OCI-LY1 (cell line): ENCODE measurements around the gene ERLIN1.

ENCODE experiments used
- H2AFZ ChIP-seq: fragments of 200-600 bp; sonication (generic), shearing (Covaris generic); 2 replicates; pipeline ENCODE4 v1.6.0; 2014; ENCODE audit warnings: antibody characterized with exemption, mild to moderate bottlenecking, low read length
- H3F3A ChIP-seq: fragments of 200-600 bp; sonication (generic), shearing (Covaris generic); 2 replicates; pipeline ENCODE4 v1.6.0; 2014; ENCODE audit warnings: mild to moderate bottlenecking, antibody characterized with exemption, low read length, moderate library complexity; ENCODE audit not compliant: insufficient read depth
- H3K27ac ChIP-seq: fragments of 200-600 bp; sonication (generic); 2 replicates; pipeline ENCODE4 v1.5.1; 2014; ENCODE audit warnings: low read length, mixed run types, mild to moderate bottlenecking, low read depth; ENCODE audit not compliant: poor library complexity, severe bottlenecking
- H3K27me3 ChIP-seq: fragments of 200-600 bp; sonication (generic); 2 replicates; pipeline ENCODE4 v1.6.0; 2014; ENCODE audit warnings: antibody characterized with exemption, mild to moderate bottlenecking, low read length, moderate library complexity; ENCODE audit not compliant: insufficient read depth
- H3K36me3 ChIP-seq: fragments of 200-600 bp; sonication (generic); 2 replicates; pipeline ENCODE4 v1.6.1; 2014; ENCODE audit warnings: mild to moderate bottlenecking, antibody characterized with exemption, low read length, moderate library complexity, mixed read lengths; ENCODE audit not compliant: insufficient read depth
- H3K4me1 ChIP-seq: fragments of 200-600 bp; sonication (generic); 2 replicates; pipeline ENCODE4 v1.5.1; 2014; ENCODE audit warnings: mild to moderate bottlenecking, low read length, moderate library complexity; ENCODE audit not compliant: insufficient read depth, severe bottlenecking
- H3K4me2 ChIP-seq: fragments of 200-600 bp; sonication (generic), shearing (Covaris generic); 2 replicates; pipeline ENCODE4 v1.6.1; 2014; ENCODE audit warnings: low read length
- H3K4me3 ChIP-seq: fragments of 200-600 bp; sonication (generic); 2 replicates; pipeline ENCODE4 v1.5.1; 2014; ENCODE audit warnings: low read length, low read depth, mild to moderate bottlenecking, mixed read lengths; ENCODE audit not compliant: poor library complexity, severe bottlenecking
- H3K79me2 ChIP-seq: fragments of 200-600 bp; shearing (Covaris generic); 2 replicates; pipeline ENCODE4 v1.6.1; 2016; ENCODE audit warnings: mixed run types, low read length, mixed read lengths; ENCODE audit not compliant: insufficient read depth
- H3K9ac ChIP-seq: fragments of 200-600 bp; sonication (generic), shearing (Covaris generic); 2 replicates; pipeline ENCODE4 v1.6.1; 2014; ENCODE audit warnings: mild to moderate bottlenecking, low read length, mixed read lengths
- H3K9me2 ChIP-seq: fragments of 200-600 bp; sonication (generic), shearing (Covaris generic); 2 replicates; pipeline ENCODE4 v1.6.1; 2014; ENCODE audit warnings: low read depth, mild to moderate bottlenecking, low read length, mixed read lengths
- H3K9me3 ChIP-seq: fragments of 200-600 bp; shearing (Covaris generic); 2 replicates; pipeline ENCODE4 v1.6.1; 2014; ENCODE audit warnings: low read length, mixed read lengths
- H4K20me1 ChIP-seq: fragments of 200-600 bp; sonication (generic), shearing (Covaris generic); 2 replicates; pipeline ENCODE4 v1.6.0; 2016; ENCODE audit warnings: mild to moderate bottlenecking, low read length; ENCODE audit not compliant: insufficient read depth
- EZH2 ChIP-seq: fragments of 200-600 bp; sonication (generic), shearing (Covaris generic); IDR thresholded peaks from 2 replicates; pipeline ENCODE4 v1.8.0; 2017; ENCODE audit warnings: borderline replicate concordance, mixed run types, mild to moderate bottlenecking, antibody characterized with exemption, low read length, moderate library complexity, mixed read lengths
- TF ChIP-seq, protein P1 (sequence below): fragments of 200-600 bp; sonication (generic), shearing (Covaris generic); IDR thresholded peaks from 2 replicates; pipeline ENCODE4 v1.5.1; 2017; ENCODE audit warnings: mild to moderate bottlenecking, antibody characterized with exemption, low read length, moderate library complexity, mixed read lengths

Gene ERLIN1

DNA sequence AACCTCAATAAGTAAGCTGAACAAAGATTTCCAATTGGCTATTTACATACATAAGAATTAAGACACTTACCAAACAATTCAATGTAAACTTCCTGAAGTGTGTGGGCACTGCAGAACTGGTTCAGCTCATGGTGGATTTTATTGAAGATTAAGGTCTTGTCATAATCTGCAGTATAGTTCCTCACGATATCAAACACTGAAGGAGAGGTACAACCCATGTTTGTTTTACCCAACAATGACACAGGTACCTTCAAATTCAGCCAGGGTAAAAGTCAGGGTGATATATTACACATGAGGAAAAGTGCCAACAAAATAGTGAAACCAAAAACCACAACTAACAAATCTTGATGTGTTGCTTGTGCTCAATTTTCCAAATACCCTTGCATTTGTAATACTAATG lies 10.0 kb downstream of the ERLIN1 start:
- Histone ChIP-seq H3K9me3 (no peaks in the 10 kb centered on the region), H3K9me2 (no peaks in the 10 kb centered on the region), H3K4me1 (no peaks in the 10 kb centered on the region), H3K4me2 (no peak overlapping the region), H3K9ac (no peak overlapping the region), H3F3A (no peaks in the 10 kb centered on the region), H2AFZ (no peak overlapping the region), H3K36me3 (peaks cover 80% of the 10 kb centered on the region), H3K27ac (no peak overlapping the region), H3K79me2 (no peaks in the 10 kb centered on the region), H3K27me3 (no peaks in the 10 kb centered on the region), H4K20me1 (no peaks in the 10 kb centered on the region), H3K4me3 (no peak overlapping the region)
- TF ChIP-seq EZH2, result no peak
- TF ChIP-seq, protein P1, sequence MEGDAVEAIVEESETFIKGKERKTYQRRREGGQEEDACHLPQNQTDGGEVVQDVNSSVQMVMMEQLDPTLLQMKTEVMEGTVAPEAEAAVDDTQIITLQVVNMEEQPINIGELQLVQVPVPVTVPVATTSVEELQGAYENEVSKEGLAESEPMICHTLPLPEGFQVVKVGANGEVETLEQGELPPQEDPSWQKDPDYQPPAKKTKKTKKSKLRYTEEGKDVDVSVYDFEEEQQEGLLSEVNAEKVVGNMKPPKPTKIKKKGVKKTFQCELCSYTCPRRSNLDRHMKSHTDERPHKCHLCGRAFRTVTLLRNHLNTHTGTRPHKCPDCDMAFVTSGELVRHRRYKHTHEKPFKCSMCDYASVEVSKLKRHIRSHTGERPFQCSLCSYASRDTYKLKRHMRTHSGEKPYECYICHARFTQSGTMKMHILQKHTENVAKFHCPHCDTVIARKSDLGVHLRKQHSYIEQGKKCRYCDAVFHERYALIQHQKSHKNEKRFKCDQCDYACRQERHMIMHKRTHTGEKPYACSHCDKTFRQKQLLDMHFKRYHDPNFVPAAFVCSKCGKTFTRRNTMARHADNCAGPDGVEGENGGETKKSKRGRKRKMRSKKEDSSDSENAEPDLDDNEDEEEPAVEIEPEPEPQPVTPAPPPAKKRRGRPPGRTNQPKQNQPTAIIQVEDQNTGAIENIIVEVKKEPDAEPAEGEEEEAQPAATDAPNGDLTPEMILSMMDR, result no peak

DNA sequence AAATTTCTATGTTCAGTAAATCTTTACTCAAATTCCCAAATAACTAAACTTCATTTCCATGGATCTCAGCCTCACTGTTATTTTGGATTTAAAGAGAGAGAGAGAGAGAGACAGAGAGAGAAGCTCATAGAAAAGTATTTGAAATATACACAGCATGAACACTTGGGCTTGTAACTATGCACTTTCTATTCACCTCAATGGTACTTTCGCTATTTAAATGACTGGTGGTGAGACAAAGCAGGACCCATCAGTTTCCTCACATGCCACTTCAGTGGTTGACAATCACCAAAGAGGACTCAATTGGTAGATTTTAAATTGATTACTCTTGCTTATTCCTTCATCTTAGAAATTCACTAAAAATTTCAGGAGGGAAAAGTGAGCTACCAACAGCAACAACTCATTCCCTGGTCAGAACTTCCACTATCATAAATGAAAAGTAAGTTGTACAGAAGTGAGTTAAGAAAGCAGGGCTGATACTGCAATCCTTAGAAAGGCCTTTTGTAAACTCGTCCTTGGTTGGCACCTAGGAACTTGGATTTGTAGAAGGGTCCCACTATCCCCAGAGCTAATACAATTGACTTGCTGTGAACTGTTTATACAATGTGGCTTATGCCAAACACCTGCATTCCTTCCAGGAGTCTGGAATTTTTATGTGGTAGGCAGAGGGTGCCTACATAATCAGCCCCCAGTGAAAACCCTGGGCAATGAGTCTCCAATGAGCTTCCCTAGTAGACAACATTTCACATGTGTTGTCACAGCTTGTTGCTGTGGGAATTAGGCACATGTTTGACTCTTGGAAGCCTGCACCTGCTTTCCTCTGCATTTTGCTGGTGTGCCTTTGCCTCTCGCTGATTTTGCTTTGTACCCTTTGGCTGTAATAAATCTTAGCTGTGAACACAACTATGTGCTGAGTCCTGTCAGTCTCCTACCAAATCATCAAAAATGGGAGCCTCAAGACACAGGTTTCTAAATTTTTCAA lies 10.8 kb downstream of the ERLIN1 start:
- H2AFZ ChIP-seq, result no peak overlapping the region
- H3K4me3 ChIP-seq, result no peak overlapping the region
- no peak for TF ChIP-seq EZH2
- TF ChIP-seq, protein P1, result no peak
- H3K79me2 ChIP-seq, result no peaks in the 10 kb centered on the region
- no peaks in the 10 kb centered on the region for H3F3A ChIP-seq
- no peak overlapping the region for H3K9ac ChIP-seq
- peaks cover 79% of the 10 kb centered on the region for H3K36me3 ChIP-seq
- H3K27me3 ChIP-seq, result no peaks in the 10 kb centered on the region
- no peak overlapping the region for H3K4me2 ChIP-seq
- no peaks in the 10 kb centered on the region for H3K9me2 ChIP-seq
- H3K4me1 ChIP-seq, result no peaks in the 10 kb centered on the region
- H4K20me1 ChIP-seq, result no peaks in the 10 kb centered on the region
- no peak overlapping the region for H3K27ac ChIP-seq
- no peaks in the 10 kb centered on the region for H3K9me3 ChIP-seq

DNA sequence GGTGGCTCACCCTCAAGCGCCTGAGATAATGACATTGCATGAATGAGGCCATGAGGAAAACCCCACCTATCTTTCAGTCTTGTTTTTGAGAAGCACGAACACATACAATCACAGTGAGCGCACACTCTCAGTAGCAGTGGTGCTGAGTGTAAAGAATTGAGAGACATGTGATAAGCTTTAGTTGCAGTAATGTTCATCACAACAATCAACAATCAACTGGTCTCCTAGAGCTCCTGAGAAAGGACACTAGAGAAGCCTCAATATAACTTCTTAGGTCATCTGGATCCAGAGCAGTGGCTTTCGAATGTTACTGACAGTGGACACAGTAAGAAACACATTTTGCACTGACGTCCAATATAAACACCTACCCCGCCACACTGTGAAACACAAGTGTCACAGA lies 12.8 kb downstream of the ERLIN1 start:
- Histone ChIP-seq H3F3A (no peaks in the 10 kb centered on the region), H3K36me3 (peaks cover 79% of the 10 kb centered on the region), H2AFZ (no peak overlapping the region), H3K27me3 (no peaks in the 10 kb centered on the region), H3K9me2 (no peaks in the 10 kb centered on the region), H4K20me1 (no peaks in the 10 kb centered on the region), H3K9me3 (no peaks in the 10 kb centered on the region), H3K9ac (no peak overlapping the region), H3K79me2 (no peaks in the 10 kb centered on the region), H3K27ac (no peak overlapping the region), H3K4me3 (no peak overlapping the region), H3K4me2 (no peak overlapping the region), H3K4me1 (no peaks in the 10 kb centered on the region)
- TF ChIP-seq EZH2, result no peak
- TF ChIP-seq, protein P1, result no peak
